OCI-LY1 (cell line): ENCODE results near the gene RTL1.

Experiments
- CTCF ChIP-seq: fragments of 200-600 bp; sonication (generic), shearing (Covaris generic); IDR thresholded peaks from 2 replicates; pipeline ENCODE4 v1.5.1; 2017; ENCODE audit warnings: mild to moderate bottlenecking, antibody characterized with exemption, low read length, moderate library complexity, mixed read lengths
- EZH2 ChIP-seq: fragments of 200-600 bp; sonication (generic), shearing (Covaris generic); IDR thresholded peaks from 2 replicates; pipeline ENCODE4 v1.8.0; 2017; ENCODE audit warnings: borderline replicate concordance, mixed run types, mild to moderate bottlenecking, antibody characterized with exemption, low read length, moderate library complexity, mixed read lengths

- no peak for TF ChIP-seq EZH2
- no peak for TF ChIP-seq CTCF
Observed at GRCh38 chr14:100893228-100893601, 10.3 kb downstream of the RTL1 start.
